Measurements from ENCODE around the gene RNF144B.

The RNF144B gene

GRCh38 chr6:18464176-18464575, 77.0 kb downstream of the RNF144B start:
- TF ChIP-seq, protein P1, sequence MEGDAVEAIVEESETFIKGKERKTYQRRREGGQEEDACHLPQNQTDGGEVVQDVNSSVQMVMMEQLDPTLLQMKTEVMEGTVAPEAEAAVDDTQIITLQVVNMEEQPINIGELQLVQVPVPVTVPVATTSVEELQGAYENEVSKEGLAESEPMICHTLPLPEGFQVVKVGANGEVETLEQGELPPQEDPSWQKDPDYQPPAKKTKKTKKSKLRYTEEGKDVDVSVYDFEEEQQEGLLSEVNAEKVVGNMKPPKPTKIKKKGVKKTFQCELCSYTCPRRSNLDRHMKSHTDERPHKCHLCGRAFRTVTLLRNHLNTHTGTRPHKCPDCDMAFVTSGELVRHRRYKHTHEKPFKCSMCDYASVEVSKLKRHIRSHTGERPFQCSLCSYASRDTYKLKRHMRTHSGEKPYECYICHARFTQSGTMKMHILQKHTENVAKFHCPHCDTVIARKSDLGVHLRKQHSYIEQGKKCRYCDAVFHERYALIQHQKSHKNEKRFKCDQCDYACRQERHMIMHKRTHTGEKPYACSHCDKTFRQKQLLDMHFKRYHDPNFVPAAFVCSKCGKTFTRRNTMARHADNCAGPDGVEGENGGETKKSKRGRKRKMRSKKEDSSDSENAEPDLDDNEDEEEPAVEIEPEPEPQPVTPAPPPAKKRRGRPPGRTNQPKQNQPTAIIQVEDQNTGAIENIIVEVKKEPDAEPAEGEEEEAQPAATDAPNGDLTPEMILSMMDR (conservative IDR thresholded peaks at IDR 0.05) = no peak
- H3K27ac ChIP-seq = peak overlapping the region; percentile 53

DNA sequence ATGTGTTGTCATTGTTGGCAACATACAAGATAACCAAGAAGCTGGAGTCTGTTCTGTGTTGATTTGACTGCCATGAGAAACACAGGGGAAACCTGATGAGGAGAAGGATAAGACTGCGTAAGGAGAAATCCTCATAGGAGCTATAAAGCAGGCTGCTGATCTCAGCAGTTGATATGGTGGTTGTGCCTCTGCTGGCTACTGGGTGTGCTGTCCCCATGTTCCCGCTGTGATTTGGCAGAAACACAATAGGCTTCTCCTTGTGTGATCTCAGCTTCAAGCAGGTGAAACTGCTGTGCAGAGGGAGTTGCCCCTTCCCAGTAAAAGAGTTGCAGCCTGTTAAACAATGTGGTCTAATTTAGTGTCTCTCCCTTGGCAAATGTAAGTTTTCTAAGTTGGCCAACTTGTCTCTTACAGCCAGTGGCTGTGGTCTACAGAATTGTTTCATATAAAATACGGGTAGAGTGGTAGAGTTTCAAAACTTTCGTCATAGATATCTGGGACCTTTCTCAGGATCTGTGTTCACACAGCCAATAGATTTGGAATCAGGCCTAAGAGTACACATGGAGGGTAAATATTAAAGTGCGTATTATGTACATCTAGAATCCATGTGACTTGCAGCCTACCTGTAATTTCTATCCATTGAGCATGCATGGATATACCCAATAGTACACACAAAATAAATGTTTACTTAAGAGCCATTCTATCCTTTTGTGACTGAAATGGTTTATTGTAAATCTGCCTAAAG, 78.4 kb downstream of the RNF144B start:
- TF ChIP-seq, protein P1 (conservative IDR thresholded peaks at IDR 0.05) = no peak
- peak overlapping the region; percentile 53 for H3K27ac ChIP-seq

DNA sequence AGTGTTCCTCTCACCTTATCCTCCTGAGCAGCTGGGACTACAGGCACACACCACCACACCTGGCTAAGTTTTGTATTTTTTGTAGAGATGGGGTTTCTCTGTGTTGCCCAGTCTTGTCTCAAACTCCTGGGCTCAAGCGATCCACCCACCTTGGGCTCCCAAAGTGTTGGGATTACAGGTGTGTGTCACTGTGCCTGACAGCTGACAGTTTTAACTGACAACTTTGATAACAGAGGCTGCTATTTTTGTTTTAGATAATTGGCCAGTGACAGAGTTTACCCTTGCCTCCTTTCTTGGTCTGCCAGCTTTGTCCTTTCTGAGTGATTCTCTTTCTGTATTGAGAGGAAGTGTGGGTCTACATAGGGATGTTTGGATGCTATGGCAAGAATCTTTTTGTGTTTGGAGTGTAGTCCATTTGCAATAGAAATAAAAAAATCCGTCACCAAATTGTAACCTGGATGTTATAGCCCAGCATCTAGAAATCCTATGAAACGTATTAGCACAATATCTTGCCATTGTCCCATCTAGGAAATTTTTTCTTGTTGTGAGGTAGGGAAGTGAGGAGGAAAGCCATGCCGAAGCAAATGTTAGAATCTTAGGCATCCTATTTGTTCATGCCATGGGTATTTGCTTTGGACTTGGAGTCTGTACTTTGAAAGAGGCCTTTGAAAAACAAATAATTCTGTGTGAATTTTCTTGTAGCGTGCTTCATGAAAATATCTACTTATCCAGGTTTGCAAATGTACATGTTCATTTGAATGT, 80.8 kb downstream of the RNF144B start:
- TF ChIP-seq, protein P1 (conservative IDR thresholded peaks at IDR 0.05) = no peak
- H3K27ac ChIP-seq = no peak overlapping the region

- H3K27ac ChIP-seq = no peak overlapping the region
- TF ChIP-seq, protein P1 (conservative IDR thresholded peaks at IDR 0.05) = no peak
Measured at GRCh38 chr6:18468503-18468843, 81.3 kb downstream of the RNF144B start.

GRCh38 chr6:18469536-18469935, 82.4 kb downstream of the RNF144B start:
- TF ChIP-seq, protein P1 (conservative IDR thresholded peaks at IDR 0.05) = no peak
- no peak overlapping the region for H3K27ac ChIP-seq

- no peak overlapping the region for H3K27ac ChIP-seq
- TF ChIP-seq, protein P1 (conservative IDR thresholded peaks at IDR 0.05) = no peak
Measured at GRCh38 chr6:18471232-18471964, 84.2 kb downstream of the RNF144B start.

GRCh38 chr6:18472941-18473340, 85.8 kb downstream of the RNF144B start:
- TF ChIP-seq, protein P1 (conservative IDR thresholded peaks at IDR 0.05) = no peak
- no peak overlapping the region for H3K27ac ChIP-seq
